GM15510 (cell line): ENCODE results near the gene SSTR5.

Source experiments
- POLR2A ChIP-seq: IDR thresholded peaks from 3 replicates; pipeline ENCODE4 v1.6.1; 2011; ENCODE audit warnings: borderline replicate concordance; ENCODE audit not compliant: insufficient read length; ENCODE audit errors: extremely low read depth

SSTR5 gene

GRCh38 chr16:1088295-1089170, 16.0 kb downstream of the SSTR5 start:
- no peak for TF ChIP-seq POLR2A

- TF ChIP-seq POLR2A = no peak
Measured at GRCh38 chr16:1089439-1089821, 16.9 kb downstream of the SSTR5 start.

DNA sequence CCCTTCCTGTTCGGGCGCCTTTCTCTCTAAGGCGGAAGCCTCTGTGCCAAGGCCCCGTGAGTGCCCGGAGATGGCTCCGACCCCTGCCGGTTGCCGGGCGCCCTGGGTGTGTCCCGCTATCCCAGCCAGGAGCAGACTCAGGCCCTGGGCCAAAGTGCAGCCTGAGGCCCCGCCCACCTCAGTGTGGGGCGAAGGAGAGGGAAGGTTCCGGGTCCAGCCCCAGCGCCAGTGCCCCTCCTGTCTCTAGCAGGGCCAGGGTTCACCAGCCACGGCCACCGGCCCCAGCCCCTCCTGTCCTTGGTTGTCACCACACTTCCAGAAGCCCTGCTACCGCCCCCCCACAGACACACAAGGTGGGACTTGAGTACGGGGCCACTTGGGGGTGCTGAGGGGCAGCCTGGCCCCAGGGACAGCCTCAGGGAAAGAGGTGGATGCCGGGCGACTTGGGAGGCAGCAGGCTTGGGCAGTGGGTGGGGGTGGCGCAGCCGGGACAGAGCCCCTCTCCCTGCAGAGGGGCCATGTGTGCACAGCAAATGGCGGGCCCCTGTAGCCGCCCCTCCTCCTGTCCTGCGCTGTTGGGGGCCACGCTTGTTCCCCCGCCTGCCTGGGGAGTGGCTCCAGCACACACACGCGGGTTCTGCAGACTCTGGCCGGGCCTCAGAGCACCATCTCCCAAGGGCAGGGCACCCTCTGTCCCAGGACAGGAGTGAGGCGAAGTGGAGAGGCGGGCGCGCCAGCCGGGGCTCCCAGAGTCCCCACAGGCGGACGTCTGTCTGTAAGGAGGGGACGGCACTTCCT, 17.5 kb downstream of the SSTR5 start:
- TF ChIP-seq POLR2A = no peak

GRCh38 chr16:1090620-1091587, 18.4 kb downstream of the SSTR5 start:
- TF ChIP-seq POLR2A = no peak

DNA sequence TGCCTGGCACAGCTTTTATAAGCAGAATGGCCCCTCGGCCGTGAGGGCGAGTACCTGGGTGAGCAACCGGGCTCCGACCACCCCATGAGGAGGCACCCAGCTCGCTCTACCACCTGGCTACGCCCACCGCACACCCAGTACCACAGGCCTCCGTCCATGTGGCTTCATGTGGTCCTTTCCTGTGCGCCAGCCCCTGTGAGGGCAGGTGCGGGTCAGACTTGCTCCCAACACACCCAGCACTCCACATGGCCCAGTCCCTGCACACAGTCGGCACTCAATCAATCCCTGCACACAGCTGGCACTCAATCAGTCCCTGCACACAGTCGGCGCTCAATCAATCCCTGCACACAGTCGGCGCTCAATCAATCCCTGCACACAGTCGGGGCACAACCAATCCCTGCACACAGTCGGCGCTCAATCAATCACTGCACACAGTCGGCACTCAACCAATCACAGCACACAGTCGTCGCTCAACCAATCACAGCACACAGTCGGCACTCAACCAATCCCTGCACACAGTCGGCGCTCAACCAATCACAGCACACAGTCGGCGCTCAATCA, 19.5 kb downstream of the SSTR5 start:
- TF ChIP-seq POLR2A = no peak

- no peak for TF ChIP-seq POLR2A
Measured at GRCh38 chr16:1093284-1094123, 21.0 kb downstream of the SSTR5 start.

DNA sequence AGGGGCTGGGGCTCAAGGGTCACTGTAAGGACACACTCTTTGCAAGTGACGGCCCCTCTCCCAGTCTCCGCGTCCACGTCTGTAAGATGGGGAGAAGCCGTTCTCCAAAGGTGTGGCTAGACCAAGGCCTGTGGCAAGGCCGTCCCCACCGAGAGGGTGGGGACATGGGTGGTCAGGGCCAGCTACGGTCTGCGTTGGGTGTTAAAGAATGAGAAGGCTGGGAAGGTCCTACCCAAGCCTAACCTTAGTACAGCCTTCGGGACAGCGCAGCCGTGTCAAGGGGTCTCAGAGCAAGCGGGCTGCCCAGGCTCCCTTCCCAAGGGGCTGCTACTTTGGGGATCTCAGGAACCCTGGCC, 21.6 kb downstream of the SSTR5 start:
- no peak for TF ChIP-seq POLR2A

- TF ChIP-seq POLR2A = no peak
Measured at GRCh38 chr16:1094601-1095449, 22.3 kb downstream of the SSTR5 start.

DNA sequence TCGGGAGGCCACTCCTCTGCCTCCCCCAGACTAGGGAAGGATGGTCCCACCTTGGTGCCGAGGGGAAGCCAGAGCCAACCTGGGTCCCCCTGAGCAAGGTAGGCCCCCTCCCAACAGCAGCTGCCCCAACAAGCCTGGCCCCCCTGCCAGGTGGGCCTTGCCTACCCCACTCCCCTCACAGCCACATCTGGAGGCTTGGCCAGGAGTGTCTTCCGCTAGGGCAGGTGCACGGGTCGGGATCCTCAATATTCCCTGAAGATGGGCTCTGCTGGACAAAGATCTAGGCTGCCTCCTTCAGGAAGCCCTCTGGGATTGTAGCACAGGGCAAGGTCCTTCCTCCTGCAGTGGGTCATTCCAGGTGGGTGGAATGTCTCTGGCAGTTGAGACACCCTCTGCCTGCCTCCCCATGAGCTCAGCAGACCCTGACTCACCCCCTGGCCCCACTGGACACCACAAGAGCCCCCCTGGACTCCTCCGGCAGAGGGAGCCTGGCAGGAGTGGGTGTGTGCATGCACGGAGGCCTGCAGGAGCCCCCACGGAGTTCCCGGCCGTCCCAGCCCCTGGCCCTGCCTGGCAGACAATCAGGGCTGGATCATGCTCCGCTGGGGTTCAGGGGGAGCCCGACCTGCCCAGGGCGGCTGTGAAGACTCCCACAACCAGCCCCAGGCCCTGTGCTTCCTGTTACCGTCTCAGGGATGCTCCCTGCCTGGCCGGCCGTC, 23.1 kb downstream of the SSTR5 start:
- TF ChIP-seq POLR2A = no peak

DNA sequence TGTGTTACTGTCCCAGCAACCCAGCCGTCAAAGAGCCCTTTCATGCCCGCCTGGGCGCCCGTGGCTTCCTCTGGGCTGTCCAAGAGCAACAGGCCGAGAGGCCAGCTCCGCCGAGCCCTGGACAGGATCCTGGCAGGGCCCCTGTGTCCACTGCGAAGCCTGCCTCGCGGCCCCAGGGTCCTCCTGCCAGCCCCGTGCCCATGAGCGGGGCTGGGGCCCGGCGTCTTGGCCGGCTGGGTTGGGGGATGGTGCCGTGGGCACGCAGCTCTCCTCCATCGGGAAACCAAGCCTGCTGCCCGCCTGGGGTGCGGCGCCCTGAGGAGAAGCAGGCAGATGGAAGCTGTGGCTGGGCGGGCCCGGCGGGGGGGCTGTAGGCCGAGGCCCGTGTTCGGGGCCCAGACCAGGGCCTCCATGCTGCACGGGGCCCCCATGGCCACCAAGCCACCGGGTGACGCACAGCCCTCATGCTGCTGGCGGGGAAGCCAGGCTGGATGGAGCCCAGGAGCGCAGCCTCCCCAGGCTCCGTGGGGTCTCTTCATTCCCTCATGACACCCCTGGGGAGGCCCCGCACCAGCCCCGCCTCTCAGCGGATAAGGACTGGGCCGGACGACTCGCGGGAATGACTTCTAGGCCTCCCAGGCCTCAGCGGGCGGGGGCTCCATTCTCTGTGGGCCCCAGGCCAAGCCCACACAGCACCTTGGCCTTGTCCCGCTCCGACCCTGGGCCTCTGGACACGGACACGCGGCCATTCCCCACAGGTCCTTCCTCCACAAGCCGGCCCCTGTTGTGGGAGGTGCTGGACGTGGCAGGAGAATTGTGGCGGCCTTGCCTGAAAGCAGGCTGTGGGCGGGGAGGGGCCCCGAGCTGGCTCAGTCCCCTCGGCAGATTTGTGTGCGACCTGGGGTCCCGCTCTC, 23.9 kb downstream of the SSTR5 start, which contains the start of gene C1QTNF8:
Gene C1QTNF8 (minus strand): TSS at position 76 of the 914 bp plus-strand sequence. CDS start 1,322 bp downstream, outside the sequence.
- TF ChIP-seq POLR2A = no peak

GRCh38 chr16:1097156-1097555, 24.6 kb downstream of the SSTR5 start:
- TF ChIP-seq POLR2A = no peak
